NCI-H1436 treated with DMSO at 0.1 percent for 48 hours (cell line): ENCODE data around the gene SH3RF3.

Source experiments
- DNase-seq: peaks from one replicate; lab custom pipeline; 2025; lab: John Stamatoyannopoulos, UW

SH3RF3 gene

GRCh38 chr2:109183871-109184270 is 54.9 kb downstream of the SH3RF3 start:
- no peak for DNase-seq

DNA sequence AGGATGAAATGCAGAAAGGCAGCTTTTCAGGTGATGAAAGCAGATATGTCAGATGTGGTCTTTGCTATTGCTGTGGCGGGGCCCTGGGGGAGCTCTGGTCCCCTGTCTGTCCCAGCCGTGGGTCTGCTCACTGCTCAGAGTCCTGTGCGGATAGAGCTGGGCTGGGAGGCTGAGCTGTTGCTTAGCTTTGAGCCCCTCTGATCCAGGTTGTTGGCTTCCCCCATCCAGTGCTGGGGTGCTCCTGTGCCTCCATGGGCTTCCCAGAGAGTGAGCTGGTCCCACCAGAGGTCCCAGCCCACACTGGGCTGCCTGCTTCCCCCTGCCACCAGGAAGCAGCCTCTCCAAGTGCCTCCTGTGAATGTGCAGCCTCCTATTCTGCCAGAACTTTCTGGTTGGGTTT is 55.4 kb downstream of the SH3RF3 start:
- no peak for DNase-seq

GRCh38 chr2:109185338-109185737 is 56.3 kb downstream of the SH3RF3 start:
- DNase-seq, result no peak

DNA sequence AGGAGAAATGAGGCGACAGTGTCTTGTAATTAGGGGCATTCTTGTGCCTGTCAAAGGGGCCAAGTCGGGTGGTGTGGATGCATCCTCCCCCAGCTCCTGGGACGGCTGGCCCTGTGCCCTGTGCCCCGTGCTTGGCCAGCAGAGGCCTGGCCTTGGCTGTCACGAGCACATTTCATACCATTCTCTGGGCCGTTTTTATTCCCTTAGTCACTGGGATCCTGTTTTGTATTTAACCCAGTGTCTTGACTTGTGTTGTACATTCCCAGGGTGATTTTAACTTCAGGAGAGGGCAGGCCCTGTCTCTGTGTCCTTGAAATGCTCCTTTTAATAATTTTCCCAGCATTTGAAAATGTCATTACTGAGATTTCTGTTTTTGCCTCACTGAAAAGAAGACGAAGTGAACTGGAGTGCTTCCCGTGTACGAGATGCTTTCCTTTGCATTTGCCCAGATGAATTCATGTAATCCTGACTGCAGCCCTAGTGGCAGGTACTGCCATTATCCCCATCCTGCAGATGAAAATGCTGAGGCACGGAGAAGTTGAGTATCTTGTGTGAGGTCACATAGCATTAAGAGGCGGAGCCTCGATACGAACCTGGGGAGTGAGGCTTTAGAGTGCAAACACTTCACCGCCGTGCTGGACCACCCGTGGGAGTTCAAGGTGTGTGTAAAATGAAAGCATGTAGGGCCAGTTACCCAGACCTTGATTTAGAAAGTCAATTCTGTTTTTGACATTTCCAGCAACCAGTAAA is 57.0 kb downstream of the SH3RF3 start:
- no peak for DNase-seq

DNA sequence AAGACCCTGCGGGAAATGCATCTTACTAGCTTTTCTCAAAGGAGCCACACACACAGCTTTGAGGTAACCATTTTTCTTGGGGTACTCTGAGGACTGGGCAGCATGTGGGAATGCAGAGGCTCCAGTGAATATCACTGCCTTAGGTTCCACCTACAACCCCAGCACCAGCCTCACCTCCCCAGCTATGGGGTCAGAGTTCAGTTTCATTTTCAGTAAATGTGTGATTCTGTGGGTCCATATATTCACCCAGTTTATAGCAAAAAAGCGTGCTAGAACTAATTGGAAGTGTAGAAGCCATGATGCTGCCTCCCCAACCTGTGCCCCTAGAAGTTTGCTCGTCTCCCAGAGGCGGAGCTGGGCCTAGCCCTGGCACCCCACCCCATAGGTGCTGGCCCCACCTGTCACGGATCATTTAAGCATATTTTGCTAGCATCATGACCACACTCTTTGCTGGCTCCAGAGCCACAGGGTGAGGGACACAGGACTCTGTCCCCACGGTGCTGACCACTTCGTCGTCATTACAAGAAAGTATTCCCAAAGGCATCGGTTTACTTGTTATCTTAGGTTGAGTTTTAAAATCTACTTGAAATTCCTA is 57.7 kb downstream of the SH3RF3 start:
- DNase-seq, result no peak

- no peak for DNase-seq
Observed at GRCh38 chr2:109187711-109188495, 58.9 kb downstream of the SH3RF3 start.

GRCh38 chr2:109188496-109188890 is 59.5 kb downstream of the SH3RF3 start:
- DNase-seq, result no peak

GRCh38 chr2:109188898-109189297 is 59.9 kb downstream of the SH3RF3 start:
- DNase-seq, result no peak

- DNase-seq, result no peak
Observed at GRCh38 chr2:109189751-109190150, 60.7 kb downstream of the SH3RF3 start.

DNA sequence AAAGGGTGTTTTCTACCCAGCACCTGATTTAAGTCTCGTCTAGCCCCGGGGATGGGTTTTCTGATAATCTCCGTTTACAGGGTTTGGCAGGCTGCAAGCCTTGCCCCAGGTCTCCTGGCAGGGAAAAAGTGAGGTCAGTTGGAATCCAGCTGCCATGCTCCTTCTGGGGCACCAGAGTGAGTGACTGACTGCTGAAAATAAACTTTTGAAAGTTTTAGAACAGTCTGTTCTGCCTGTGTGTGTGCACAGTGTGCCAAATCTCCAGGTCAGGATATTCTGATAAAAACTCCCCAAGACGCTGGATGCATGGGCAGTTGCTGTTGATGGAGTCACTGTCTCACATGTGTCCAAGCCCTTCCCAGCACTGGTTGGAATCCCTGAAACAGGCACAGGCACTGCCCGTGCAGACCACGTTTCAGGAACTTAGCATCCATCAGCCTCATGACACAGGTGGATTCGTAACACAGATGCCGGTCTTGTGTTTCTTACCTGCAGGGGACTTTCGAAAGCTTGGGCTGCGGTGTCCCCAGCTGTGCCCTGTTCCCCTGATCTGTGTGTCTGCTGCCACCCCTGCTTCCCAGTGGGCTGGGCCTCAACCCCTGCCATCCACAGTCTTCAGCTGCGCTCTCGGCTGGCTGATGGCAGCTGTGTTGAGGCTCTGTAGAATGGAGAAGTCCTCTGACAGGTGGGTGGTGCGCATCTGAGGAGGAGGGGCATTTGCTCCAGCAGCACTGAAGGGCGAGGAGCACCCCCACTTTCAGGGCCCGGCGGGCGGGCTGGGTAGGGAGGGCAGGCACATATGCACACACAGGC is 65.0 kb downstream of the SH3RF3 start:
- DNase-seq, result no peak

- no peak for DNase-seq
Observed at GRCh38 chr2:109194620-109194937, 65.6 kb downstream of the SH3RF3 start.

- DNase-seq, result no peak
Observed at GRCh38 chr2:109195193-109196045, 66.4 kb downstream of the SH3RF3 start.

DNA sequence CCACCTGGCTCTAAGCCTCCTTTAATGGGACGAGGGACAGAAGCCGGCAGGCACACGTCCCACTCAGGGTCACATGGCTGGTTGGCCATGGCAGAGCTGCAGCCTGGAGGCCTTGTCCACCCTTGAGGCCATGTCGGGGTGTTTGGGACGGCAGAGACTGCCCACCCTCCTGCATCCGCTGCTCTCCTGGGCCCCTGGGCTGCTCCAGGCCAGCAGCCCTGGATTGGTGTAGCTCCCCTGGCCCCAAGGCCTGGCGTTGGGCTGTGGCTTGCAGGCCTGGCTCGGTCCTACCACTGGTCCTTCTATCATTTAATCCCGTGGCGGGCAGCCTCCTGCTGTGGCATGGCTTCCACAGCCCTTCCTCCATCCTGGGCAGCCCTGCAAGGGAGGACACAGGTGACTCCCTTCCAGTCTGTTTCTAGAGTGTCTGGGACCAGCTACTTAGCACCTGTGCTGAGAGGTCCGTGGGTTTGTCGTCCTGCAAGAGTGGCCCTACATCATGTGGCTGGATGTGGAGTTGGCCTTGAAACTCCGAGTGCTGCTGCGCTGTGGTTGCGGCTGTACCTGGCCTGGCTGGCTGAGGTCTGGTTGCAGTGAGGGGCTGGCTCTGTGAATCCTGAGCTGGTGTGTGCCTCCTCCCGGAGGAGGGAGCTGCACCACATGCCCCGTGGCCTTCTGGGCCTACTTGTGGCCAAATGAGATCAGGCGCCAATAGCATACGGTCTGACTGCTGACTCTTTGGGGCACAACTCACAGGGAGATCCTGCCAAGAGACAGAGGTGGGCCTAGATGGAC is 67.3 kb downstream of the SH3RF3 start:
- DNase-seq, result no peak

- DNase-seq, result no peak
Observed at GRCh38 chr2:109197491-109198418, 68.8 kb downstream of the SH3RF3 start.

DNA sequence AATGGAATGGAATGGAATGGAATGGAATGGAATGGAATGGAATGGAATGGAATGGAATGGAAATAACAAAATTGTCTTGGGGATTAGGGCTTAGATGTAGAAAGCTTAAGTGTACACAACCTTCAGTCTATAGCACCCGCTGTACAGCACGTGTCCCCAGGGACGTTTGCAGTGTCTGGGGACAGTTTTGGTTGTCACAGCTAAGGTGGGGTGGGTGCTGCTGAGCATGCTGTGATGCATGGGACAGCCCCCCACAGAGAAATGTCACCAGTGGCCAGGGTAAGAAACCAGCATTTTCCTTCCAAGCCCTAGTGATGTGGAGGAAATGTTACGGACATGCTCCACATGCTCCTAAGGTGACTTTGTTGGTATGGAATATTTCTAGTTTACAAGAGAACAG is 70.8 kb downstream of the SH3RF3 start:
- no peak for DNase-seq

GRCh38 chr2:109200616-109201464 is 71.8 kb downstream of the SH3RF3 start:
- no peak for DNase-seq

DNA sequence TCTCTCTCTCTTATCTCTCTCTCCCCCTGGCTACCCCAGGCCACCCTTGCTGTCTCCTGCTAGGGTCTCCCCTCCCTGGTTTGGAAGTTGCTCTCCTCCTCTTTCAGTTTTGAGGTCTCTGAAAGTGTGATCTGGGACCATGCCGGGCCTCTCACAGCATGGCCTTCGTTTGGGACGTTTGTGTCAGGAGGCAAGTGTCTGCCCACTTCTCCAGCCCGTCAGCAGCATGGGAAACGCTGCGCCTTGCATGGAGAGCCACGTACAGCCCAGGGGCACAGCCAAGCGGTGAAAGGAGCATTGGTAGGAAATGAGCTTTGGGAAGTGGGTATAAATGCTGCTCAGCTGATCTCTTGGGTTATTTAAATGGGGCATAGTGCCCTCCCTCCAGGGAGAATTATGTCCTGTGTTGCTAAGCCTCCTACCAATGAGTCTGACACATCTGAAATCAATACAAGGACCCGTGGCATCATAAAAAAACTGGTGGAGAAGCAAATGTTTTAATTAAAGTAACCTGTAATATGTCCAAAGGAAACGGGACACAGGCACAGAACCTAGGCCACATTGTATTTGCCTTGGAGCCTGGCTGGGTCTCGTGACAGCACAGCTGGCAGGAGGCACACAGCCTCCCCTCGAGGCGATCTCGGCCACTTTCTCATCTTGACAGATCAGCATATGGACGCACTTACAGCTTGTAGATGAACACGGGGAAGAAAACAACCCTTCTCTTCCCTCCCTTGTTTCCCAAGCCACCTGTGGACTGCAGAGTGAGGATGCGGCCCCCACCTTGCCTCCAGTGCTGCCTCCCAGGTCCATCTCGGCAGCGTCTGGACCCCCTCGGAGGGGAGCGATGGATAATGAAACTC is 72.7 kb downstream of the SH3RF3 start:
- no peak for DNase-seq

DNA sequence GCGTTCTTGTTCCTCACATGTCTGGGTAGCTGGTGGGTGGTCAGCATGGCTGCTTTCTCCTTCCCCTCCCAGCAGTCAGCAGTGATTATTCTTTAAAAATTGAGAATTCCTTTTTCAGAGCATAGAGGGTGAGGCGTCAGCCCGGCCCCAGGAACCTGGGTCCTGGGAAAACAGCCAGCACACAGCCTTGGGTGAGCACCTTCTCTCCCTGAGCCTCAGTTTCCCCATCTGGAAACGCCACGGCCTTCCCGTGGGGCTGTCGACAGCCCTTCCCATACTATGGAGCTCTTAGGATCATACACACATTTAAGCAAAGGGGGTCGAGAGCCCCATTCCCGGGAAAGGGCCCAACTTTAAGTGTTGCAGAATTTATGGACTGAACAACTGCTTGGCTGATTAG is 73.5 kb downstream of the SH3RF3 start:
- DNase-seq, result no peak
